Measurements from ENCODE around the gene CASK.

Gene CASK

DNA sequence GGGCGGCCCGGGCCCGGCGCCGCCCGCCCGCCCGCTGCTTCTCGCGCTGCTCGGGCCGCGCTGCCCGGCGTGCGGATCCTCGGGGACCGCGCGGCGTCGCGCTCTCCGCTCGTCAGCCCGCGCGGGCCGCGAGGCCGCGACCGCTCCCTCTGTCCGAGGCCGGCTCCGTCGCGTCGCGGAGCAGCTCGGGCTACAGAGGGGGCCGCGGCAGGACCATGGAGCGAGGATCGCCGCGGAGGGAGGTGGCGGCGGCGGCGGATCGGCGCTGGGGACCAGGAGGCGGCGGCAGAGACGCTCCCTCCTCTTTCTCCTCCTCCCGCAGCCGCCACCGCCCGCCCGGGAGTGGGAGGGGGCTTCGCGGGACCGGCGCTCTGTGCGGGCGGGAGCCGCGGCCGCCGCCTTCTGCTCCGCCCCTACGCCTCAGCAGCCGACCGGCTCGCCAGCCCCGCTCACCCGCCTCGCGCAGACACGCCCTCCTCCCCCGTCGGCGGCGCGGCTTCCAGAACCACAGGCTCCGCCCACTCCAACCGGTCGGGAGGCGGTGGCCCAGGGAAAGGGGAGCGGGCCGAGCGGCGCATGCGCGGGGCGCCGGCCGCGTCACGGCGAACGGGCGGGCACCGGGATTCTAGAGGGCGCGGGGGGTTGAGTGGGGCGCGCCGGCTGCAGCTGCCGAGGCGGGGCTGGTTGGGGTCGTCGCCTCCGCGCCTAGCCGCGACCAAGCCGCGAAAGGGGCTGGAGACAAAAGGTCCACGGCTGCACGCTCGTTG, at the start of gene CASK:
TSS of gene CASK (minus strand) at position 344 of the 767 bp plus-strand sequence. CDS start 566 bp downstream, outside the sequence.
- no peak for FAIRE-seq
- TF ChIP-seq CTCF (IDR thresholded peaks at IDR 0.05; ENCODE audit: insufficient read depth, missing control alignments) = no peak
- peak; percentile 25 for DNase-seq (ENCODE audit: insufficient read length, low spot score)

DNA sequence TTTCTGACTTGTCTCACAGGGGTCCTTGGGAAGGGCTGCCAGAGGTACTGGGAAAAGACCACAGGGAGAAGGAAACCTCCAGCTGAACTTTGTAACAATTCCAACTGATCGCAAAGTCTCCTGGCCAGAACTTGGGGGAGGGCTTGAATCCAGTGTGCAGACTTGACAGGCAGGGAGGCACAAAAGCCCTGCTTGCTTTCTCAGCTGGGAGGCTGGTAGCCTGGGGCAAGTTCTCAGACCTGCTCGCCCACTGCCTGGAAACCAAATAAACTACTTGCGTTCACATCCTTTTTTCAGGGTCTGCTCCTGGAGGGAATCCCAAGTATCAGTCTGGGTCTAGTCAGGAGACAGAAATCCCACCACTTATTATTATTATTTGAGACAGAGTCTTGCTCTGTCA, 48.0 kb upstream of the CASK start:
- no peak for TF ChIP-seq CTCF (IDR thresholded peaks at IDR 0.05; ENCODE audit: insufficient read depth, missing control alignments)
- no peak for FAIRE-seq
- no peak for DNase-seq (ENCODE audit: insufficient read length, low spot score)

GRCh38 chrX:41970419-41970818, 47.1 kb upstream of the CASK start:
- DNase-seq (ENCODE audit: insufficient read length, low spot score) (no peak), FAIRE-seq (no peak)
- TF ChIP-seq CTCF (IDR thresholded peaks at IDR 0.05; ENCODE audit: insufficient read depth, missing control alignments) = no peak

DNA sequence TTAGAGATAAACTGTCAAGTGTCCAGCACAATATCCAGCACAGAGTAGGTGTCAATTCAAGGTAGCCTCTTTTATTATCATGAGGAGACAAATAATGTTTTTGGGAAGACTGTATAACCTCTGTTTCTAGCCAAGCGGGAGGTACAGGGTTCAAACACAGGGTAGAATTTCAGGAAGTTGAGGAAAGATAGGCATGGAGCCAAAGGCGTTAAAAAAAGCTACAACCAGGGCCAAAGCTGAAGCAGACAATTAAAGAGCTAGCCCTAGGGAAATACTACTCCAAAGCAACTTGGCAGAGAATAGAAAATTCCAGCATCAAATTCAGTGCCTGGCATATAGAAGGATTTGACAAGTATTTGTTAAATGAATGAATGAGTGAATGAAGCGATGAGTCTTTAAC, 40.0 kb upstream of the CASK start:
- no peak for TF ChIP-seq CTCF (IDR thresholded peaks at IDR 0.05; ENCODE audit: insufficient read depth, missing control alignments)
- DNase-seq (ENCODE audit: insufficient read length, low spot score) (no peak), FAIRE-seq (no peak)

DNA sequence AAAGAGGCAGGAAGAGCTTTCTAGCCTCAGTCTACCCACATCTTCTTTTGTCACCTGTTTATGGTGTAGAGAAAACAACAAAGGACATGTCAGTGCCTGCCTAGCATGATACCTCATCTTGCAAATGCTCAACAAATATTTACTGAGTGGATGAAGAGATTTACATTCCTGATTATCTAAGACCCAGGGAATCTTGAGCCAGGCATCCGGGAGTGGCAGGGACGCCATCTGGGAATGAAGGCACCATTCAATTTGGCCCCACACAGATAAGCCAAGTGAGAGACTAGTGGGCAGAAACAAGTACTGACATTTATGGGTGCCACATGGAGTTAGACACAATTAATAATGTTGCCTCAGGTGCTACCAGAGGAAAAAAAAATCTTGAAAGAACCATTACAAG, 36.8 kb upstream of the CASK start:
- DNase-seq (ENCODE audit: insufficient read length, low spot score) = no peak
- peak; percentile 77 for FAIRE-seq

GRCh38 chrX:41958861-41959260, 35.5 kb upstream of the CASK start:
- no peak for TF ChIP-seq CTCF (IDR thresholded peaks at IDR 0.05; ENCODE audit: insufficient read depth, missing control alignments)
- FAIRE-seq (peak; percentile 77), DNase-seq (ENCODE audit: insufficient read length, low spot score) (no peak)

More for the DNA sequence above, 36.8 kb upstream of the CASK start:
- no peak for TF ChIP-seq CTCF (IDR thresholded peaks at IDR 0.05; ENCODE audit: insufficient read depth, missing control alignments)

DNA sequence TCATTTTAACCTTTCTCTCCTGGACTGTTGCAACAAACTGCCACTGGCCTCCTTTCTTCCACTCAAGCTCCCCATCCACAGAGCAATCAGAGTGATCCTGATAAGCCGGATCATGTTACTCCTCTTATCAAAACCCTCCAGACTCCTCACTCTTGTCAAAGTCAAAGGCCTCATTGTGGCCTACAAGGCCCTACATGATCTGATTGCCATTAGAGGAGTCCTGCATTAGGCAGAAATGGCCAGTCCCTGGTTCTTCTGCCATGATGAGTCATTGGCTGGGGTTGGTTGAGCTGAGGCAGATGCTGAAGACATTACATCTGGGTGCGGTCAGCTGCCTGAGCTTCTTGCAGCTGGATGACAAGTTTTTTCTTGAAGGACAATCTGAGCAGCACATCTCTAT, 32.7 kb upstream of the CASK start:
- no peak for TF ChIP-seq CTCF (IDR thresholded peaks at IDR 0.05; ENCODE audit: insufficient read depth, missing control alignments)
- DNase-seq (ENCODE audit: insufficient read length, low spot score) (no peak), FAIRE-seq (no peak)
